ENCODE measurements around the gene CD46. TPM values are rescaled to one million over a fixed set of nuclear protein-coding genes. Genes with fewer than 3 reads are reported as not detected.

The CD46 gene
- total RNA-seq, 2 donors from 2014 or later, result 148 to 282 TPM

DNA sequence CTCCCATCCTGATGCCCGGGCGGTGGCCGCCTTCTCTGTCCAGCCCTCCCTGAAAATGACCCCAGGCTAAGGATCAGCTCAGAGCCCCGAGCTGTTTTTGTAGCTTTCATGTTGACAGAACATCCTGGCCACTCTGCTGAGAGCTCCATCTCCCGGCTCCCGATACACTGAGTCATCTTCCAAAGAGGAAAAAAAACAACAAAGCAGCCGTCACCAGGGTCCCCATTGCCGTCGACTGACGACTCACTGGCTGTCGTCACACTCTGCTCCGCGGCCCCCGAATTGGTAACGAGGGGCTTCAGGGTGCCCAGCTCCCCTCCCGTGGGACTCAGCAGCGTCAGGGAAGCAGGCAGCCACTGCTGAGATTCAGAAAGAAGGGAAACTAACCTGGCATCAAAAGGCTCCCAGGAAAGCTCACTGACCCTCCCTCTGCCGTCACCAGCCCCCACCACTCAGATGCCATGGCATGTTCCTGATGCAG, 67.2 kb downstream of the CD46 start:
- H3K4me3 ChIP-seq, result no peak overlapping the region
- no peaks in the 10 kb centered on the region for H3K27me3 ChIP-seq
- peak overlapping the region; percentile 18 for H3K27ac ChIP-seq
- peaks cover 5% of the 10 kb centered on the region for H3K4me1 ChIP-seq
- no peaks in the 10 kb centered on the region for H3K9me3 ChIP-seq
- TF ChIP-seq, protein P1, sequence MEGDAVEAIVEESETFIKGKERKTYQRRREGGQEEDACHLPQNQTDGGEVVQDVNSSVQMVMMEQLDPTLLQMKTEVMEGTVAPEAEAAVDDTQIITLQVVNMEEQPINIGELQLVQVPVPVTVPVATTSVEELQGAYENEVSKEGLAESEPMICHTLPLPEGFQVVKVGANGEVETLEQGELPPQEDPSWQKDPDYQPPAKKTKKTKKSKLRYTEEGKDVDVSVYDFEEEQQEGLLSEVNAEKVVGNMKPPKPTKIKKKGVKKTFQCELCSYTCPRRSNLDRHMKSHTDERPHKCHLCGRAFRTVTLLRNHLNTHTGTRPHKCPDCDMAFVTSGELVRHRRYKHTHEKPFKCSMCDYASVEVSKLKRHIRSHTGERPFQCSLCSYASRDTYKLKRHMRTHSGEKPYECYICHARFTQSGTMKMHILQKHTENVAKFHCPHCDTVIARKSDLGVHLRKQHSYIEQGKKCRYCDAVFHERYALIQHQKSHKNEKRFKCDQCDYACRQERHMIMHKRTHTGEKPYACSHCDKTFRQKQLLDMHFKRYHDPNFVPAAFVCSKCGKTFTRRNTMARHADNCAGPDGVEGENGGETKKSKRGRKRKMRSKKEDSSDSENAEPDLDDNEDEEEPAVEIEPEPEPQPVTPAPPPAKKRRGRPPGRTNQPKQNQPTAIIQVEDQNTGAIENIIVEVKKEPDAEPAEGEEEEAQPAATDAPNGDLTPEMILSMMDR (IDR thresholded peaks at IDR 0.05), result no peak
- no peak overlapping the region for H3K9ac ChIP-seq (ENCODE audit: low read depth in 2 of 2, low read length in 2 of 2)
- no peak for DNase-seq
- intact Hi-C loops (cut with DNase I), result no loop called here
- H3K36me3 ChIP-seq, result peaks cover 4% of the 10 kb centered on the region

DNA sequence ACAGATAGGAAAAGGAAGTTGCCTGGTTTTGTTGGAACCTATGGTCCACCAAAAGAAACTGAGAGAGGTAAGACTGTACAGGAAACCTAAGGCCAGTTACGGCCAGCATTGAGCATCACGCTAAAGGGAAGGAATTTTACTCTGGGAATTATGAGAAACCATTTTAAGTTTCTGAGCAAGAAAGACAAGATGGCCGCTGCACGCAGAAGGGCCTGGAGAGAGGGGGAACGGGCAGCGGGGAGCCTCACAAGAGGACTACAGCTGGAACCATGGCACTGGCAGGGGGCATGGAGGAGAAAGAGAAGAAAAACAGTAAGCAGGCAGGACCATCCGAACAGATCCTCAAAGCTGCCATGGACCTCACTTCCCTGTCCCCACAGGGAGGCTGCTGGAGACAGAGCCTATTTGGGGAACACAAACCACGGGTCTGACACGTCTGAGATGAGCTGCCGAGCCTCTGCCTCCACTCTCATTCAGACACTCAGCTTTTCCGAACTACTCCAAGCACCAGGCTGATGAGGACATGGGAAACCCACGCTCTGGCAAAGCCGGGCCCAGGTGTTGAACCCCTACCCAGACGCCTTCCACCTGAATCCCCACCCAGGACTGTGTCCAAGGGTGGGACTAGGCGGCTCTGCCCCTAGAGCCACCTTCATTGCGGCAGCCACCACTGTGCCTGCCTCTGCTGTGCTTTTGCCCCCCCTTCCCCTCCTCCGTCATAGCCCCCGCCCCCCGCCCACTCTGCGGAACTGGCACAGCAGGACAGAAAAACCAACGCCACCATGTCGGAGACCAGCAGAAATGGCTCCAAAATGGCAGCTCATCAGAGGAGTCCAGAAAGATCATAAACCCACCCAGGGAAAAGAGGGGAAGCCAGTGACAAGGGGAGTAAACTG, 69.0 kb downstream of the CD46 start:
- Histone ChIP-seq H3K27ac (no peak overlapping the region), H3K4me3 (peak overlapping the region; percentile 59)

GRCh38 chr1:207821464-207822045, 69.7 kb downstream of the CD46 start:
- peak overlapping the region; percentile 59 for H3K4me3 ChIP-seq

More for the DNA sequence above, 69.0 kb downstream of the CD46 start:
- no peaks in the 10 kb centered on the region for H3K9me3 ChIP-seq
- TF ChIP-seq, protein P1 (IDR thresholded peaks at IDR 0.05), result no peak
- peaks cover 4% of the 10 kb centered on the region for H3K36me3 ChIP-seq
- peak overlapping the region in 1 of 2 donors; percentile 98 for H3K9ac ChIP-seq (ENCODE audit: low read depth in 2 of 2, low read length in 2 of 2)
- H3K27me3 ChIP-seq, result no peaks in the 10 kb centered on the region
- no peak for DNase-seq
- peaks cover 18% of the 10 kb centered on the region for H3K4me1 ChIP-seq
- intact Hi-C loops (cut with DNase I), result no loop called here

GRCh38 chr1:207822124-207822601, 70.3 kb downstream of the CD46 start:
- H3K4me3 ChIP-seq, result peak overlapping the region; percentile 59
- peaks cover 24% of the 10 kb centered on the region for H3K4me1 ChIP-seq
- intact Hi-C loops (cut with DNase I), result no loop called here
- no peak for DNase-seq
- TF ChIP-seq, protein P1 (IDR thresholded peaks at IDR 0.05), result no peak
- H3K9ac ChIP-seq (ENCODE audit: low read depth in 2 of 2, low read length in 2 of 2), result peak overlapping the region; percentile 68 to 98
- peaks cover 4% of the 10 kb centered on the region for H3K36me3 ChIP-seq
- H3K27ac ChIP-seq, result peak overlapping the region; percentile 93
- H3K27me3 ChIP-seq, result no peaks in the 10 kb centered on the region
- no peaks in the 10 kb centered on the region for H3K9me3 ChIP-seq

More at GRCh38 chr1:207821464-207822045, 69.7 kb downstream of the CD46 start:
- Histone ChIP-seq H3K9me3 (no peaks in the 10 kb centered on the region), H3K4me1 (peaks cover 19% of the 10 kb centered on the region), H3K27me3 (no peaks in the 10 kb centered on the region), H3K9ac (ENCODE audit: low read depth in 2 of 2, low read length in 2 of 2) (peak overlapping the region; percentile 68 to 98), H3K36me3 (peaks cover 4% of the 10 kb centered on the region), H3K27ac (no peak overlapping the region)
- TF ChIP-seq, protein P1 (IDR thresholded peaks at IDR 0.05), result no peak
- intact Hi-C loops (cut with DNase I), result no loop called here
- no peak for DNase-seq

DNA sequence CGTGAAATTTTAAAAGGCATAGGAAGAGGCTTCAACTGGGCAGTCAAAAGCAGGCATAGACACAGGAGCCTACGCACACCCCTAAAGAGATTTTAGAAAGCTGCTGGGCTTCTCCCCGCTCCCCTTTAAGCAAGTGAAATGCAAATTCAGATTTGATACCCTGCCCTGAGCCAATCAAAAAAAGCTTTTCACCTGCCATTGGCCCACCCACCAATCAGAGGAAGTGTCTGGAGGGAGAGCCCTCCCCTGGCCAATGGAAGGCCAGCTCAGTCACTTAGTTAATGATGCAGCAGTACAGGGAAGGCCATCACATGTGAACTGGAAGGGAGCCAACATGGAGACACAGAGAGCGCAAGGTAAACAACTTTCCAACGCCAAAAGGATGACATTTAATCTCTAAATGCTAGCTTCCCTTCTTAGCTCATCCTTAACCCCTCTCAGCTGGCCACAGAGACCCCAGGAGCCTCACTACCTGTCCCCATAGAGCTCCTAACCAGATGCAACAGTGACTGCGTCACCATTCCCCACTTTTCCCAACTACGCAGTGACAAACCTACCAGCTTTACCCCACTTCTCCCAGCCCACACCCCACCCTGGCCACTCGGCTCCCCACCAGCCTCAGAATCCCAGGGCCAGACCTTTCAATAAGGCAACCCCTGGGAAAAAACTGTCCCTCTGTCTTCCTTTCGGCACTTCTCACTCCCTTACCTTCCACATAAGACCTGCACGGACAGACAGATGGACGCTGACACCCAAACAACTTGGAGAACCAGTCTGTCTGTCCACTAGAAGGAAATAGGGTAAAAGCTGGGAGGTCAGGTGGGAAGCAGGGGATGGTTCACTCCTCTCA, 71.0 kb downstream of the CD46 start:
- Histone ChIP-seq H3K9ac (ENCODE audit: low read depth in 2 of 2, low read length in 2 of 2) (peak overlapping the region; percentile 94 to 98), H3K27ac (peak overlapping the region; percentile 93), H3K4me3 (peak overlapping the region; percentile 59), H3K36me3 (peaks cover 4% of the 10 kb centered on the region), H3K27me3 (no peaks in the 10 kb centered on the region), H3K9me3 (no peaks in the 10 kb centered on the region), H3K4me1 (peaks cover 29% of the 10 kb centered on the region)
- intact Hi-C loops (cut with DNase I), result no loop called here
- TF ChIP-seq, protein P1 (IDR thresholded peaks at IDR 0.05), result no peak
- peak; percentile 93 for DNase-seq

All from colonic mucosa (tissue), 4 donors.